HG03432 (cell line): ENCODE results near the gene TMCC3.
"Not testable (repeated sequence)": the region's sequence is repeated elsewhere in the genome, so short reads cannot be mapped to it uniquely, and the experiment has no call there.

Experiments used
- ATAC-seq: cut with Tn5 transposase; IDR thresholded peaks from one replicate; pipeline ENCODE4 v1.9.1; 2021; ENCODE audit warnings: mild to moderate bottlenecking, moderate library complexity; ENCODE audit not compliant: unreplicated experiment

TMCC3 gene

GRCh38 chr12:94650143-94651056, at the start of gene TMCC3:
TSS of gene TMCC3 (minus strand) at chr12:94650557. CDS start at chr12:94650430, 127 bp downstream.
- ATAC-seq = peak; percentile 88

- ATAC-seq = no peak
Measured at GRCh38 chr12:94699801-94700200, 49.4 kb upstream of the TMCC3 start.

GRCh38 chr12:94698578-94698977, 48.2 kb upstream of the TMCC3 start:
- no peak for ATAC-seq

GRCh38 chr12:94697631-94698030, 47.3 kb upstream of the TMCC3 start:
- ATAC-seq = no peak

GRCh38 chr12:94694732-94695131, 44.4 kb upstream of the TMCC3 start:
- ATAC-seq = no peak

- not testable (repeated sequence) for ATAC-seq
Measured at GRCh38 chr12:94692826-94693225, 42.5 kb upstream of the TMCC3 start.

- ATAC-seq = no peak
Measured at GRCh38 chr12:94690198-94690771, 39.9 kb upstream of the TMCC3 start.

- no peak for ATAC-seq
Measured at GRCh38 chr12:94689646-94690036, 39.3 kb upstream of the TMCC3 start.

- peak; percentile 76 for ATAC-seq
Measured at GRCh38 chr12:94689002-94689645, 38.8 kb upstream of the TMCC3 start.

- ATAC-seq = no peak
Measured at GRCh38 chr12:94687891-94688290, 37.5 kb upstream of the TMCC3 start.

GRCh38 chr12:94686834-94687628, 36.7 kb upstream of the TMCC3 start:
- ATAC-seq = no peak

GRCh38 chr12:94684416-94685142, 34.2 kb upstream of the TMCC3 start:
- ATAC-seq = no peak

GRCh38 chr12:94679554-94680195, 29.3 kb upstream of the TMCC3 start:
- no peak for ATAC-seq

GRCh38 chr12:94678849-94679248, 28.5 kb upstream of the TMCC3 start:
- no peak for ATAC-seq

GRCh38 chr12:94678379-94678778, 28.0 kb upstream of the TMCC3 start:
- ATAC-seq = no peak

- ATAC-seq = peak; percentile 34
Measured at GRCh38 chr12:94677778-94678177, 27.4 kb upstream of the TMCC3 start.

- ATAC-seq = no peak
Measured at GRCh38 chr12:94676922-94677321, 26.6 kb upstream of the TMCC3 start.

GRCh38 chr12:94676031-94676641, 25.8 kb upstream of the TMCC3 start:
- ATAC-seq = peak; percentile 84

GRCh38 chr12:94674835-94675234, 24.5 kb upstream of the TMCC3 start:
- ATAC-seq = no peak
